Measurements from ENCODE around the gene FASTK.

- TF ChIP-seq EZH2 (IDR thresholded peaks at IDR 0.05; ENCODE audit: borderline replicate concordance, low read depth, low read length, severe bottlenecking) (no peak), CTCF (IDR thresholded peaks at IDR 0.05; ENCODE audit: extremely low read depth in 1 of 2, insufficient read depth in 1 of 2, low read depth in 1 of 2, low read length in 2 of 2) (no peak), FOS (IDR thresholded peaks at IDR 0.05; ENCODE audit: borderline replicate concordance, insufficient read depth, low read length) (no peak), POLR2A (IDR thresholded peaks at IDR 0.05; ENCODE audit: low read depth, low read length) (no peak), MYC (IDR thresholded peaks at IDR 0.05; ENCODE audit: low read depth, low read length) (no peak), POLR2AphosphoS5 (IDR thresholded peaks at IDR 0.05; ENCODE audit: insufficient read depth, low read depth, low read length) (no peak)
Measured at GRCh38 chr7:151053096-151053495, 27.5 kb downstream of the FASTK start.
